Measurements from ENCODE around the gene SLC34A2. TPM values are rescaled to one million over a fixed set of nuclear protein-coding genes. Genes with fewer than 3 reads are reported as not detected.

SLC34A2 gene
- total and polyA plus RNA-seq, 2 experiments from 2014 or later: 0.73 to 0.80 TPM

DNA sequence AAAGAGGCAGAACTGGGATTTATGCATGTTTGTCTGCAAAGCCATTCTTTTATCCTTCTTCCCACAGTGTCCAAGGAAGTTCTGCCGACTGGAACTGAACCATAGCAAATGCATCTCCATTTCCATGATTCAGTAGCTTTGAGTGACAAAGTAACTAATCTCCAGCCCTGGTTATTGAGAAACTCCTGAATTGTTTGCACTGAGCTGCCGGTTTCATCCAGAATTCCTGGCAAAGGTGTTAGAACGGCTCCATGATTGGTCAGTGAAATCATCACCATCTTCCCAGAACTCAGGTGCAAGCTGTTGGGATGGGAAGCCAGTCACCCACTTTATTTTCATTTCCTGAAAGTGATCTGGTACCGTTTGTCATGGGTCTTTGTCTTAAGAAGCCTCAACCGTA lies 47.0 kb upstream of the SLC34A2 start (continued):
- TF ChIP-seq, protein P1, sequence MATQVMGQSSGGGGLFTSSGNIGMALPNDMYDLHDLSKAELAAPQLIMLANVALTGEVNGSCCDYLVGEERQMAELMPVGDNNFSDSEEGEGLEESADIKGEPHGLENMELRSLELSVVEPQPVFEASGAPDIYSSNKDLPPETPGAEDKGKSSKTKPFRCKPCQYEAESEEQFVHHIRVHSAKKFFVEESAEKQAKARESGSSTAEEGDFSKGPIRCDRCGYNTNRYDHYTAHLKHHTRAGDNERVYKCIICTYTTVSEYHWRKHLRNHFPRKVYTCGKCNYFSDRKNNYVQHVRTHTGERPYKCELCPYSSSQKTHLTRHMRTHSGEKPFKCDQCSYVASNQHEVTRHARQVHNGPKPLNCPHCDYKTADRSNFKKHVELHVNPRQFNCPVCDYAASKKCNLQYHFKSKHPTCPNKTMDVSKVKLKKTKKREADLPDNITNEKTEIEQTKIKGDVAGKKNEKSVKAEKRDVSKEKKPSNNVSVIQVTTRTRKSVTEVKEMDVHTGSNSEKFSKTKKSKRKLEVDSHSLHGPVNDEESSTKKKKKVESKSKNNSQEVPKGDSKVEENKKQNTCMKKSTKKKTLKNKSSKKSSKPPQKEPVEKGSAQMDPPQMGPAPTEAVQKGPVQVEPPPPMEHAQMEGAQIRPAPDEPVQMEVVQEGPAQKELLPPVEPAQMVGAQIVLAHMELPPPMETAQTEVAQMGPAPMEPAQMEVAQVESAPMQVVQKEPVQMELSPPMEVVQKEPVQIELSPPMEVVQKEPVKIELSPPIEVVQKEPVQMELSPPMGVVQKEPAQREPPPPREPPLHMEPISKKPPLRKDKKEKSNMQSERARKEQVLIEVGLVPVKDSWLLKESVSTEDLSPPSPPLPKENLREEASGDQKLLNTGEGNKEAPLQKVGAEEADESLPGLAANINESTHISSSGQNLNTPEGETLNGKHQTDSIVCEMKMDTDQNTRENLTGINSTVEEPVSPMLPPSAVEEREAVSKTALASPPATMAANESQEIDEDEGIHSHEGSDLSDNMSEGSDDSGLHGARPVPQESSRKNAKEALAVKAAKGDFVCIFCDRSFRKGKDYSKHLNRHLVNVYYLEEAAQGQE (IDR thresholded peaks at IDR 0.05; ENCODE audit: unreplicated experiment): no peak
- TF ChIP-seq ZNF331 (CRISPR knock-in tag; IDR thresholded peaks at IDR 0.05; ENCODE audit: low read depth) (no peak), POLR2AphosphoS5 (IDR thresholded peaks at IDR 0.05; ENCODE audit: low read depth) (no peak), EZH2 (IDR thresholded peaks at IDR 0.05; ENCODE audit: low read depth, unreplicated experiment) (no peak), CREB1 (CRISPR knock-in tag; IDR thresholded peaks at IDR 0.05; ENCODE audit: low read depth) (no peak)

DNA sequence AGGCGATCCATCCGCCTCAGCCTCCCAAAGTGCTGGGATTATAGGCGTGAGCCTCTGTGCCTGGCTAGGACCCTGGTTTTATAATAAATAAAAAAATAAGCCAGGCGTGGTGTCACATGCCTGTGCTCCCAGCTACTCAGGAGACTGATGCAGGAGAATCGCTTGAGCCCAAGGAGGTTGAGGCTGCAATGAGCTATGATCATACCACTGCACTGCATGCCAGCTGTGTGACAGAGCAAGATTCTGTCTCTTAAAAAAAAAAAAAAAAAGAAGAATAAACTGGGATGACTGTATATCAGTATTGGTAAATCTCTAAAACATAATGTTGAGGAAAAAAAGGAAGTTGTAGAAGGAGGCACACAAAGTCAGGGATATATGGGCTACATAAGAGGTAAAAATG lies 45.7 kb upstream of the SLC34A2 start:
- Histone ChIP-seq H3K4me3 (no peak overlapping the region), H3K27me3 (ENCODE audit: insufficient read depth) (no peaks in the 10 kb centered on the region), H3K4me2 (no peak overlapping the region), H3K36me3 (ENCODE audit: insufficient read depth) (no peaks in the 10 kb centered on the region), H3F3A (replicated peaks; ENCODE audit: low read depth) (no peaks in the 10 kb centered on the region), H4K20me1 (replicated peaks; ENCODE audit: insufficient read depth) (no peaks in the 10 kb centered on the region), H2AFZ (no peak overlapping the region), H3K27ac (ENCODE audit: low read depth) (no peak overlapping the region), H3K4me1 (ENCODE audit: insufficient read depth) (no peaks in the 10 kb centered on the region), H3K9me2 (ENCODE audit: insufficient read depth) (no peaks in the 10 kb centered on the region), H3K79me2 (replicated peaks; ENCODE audit: insufficient read depth) (no peaks in the 10 kb centered on the region)
- H3K9me3 Mint-ChIP-seq: no peaks in the 10 kb centered on the region; the same call in 2 of the 3 replicates
- H3K4me1 Mint-ChIP-seq: no peaks in the 10 kb centered on the region
- no peak for DNase-seq (ENCODE audit: low spot score)
- no peak for ATAC-seq
- no peaks in the 10 kb centered on the region; the same call in 2 of the 3 replicates for H3K36me3 Mint-ChIP-seq (ENCODE audit: low read depth)
- H3K27me3 Mint-ChIP-seq (ENCODE audit: insufficient read depth, low read depth, poor library complexity): no peaks in the 10 kb centered on the region
- H3K4me3 Mint-ChIP-seq: no peak overlapping the region
- H3K27ac Mint-ChIP-seq: no peak overlapping the region
- TF ChIP-seq CREB1 (CRISPR knock-in tag; IDR thresholded peaks at IDR 0.05; ENCODE audit: low read depth) (no peak), EZH2phosphoT487 (IDR thresholded peaks at IDR 0.05; ENCODE audit: unreplicated experiment) (no peak), STAT1 (IDR thresholded peaks at IDR 0.05; ENCODE audit: unreplicated experiment) (no peak), EZH2 (IDR thresholded peaks at IDR 0.05; ENCODE audit: low read depth, unreplicated experiment) (no peak), ZNF331 (CRISPR knock-in tag; IDR thresholded peaks at IDR 0.05; ENCODE audit: low read depth) (no peak), JUNB (IDR thresholded peaks at IDR 0.05; ENCODE audit: unreplicated experiment) (no peak)
- TF ChIP-seq, protein P1 (IDR thresholded peaks at IDR 0.05; ENCODE audit: unreplicated experiment): no peak
- TF ChIP-seq, protein P2, sequence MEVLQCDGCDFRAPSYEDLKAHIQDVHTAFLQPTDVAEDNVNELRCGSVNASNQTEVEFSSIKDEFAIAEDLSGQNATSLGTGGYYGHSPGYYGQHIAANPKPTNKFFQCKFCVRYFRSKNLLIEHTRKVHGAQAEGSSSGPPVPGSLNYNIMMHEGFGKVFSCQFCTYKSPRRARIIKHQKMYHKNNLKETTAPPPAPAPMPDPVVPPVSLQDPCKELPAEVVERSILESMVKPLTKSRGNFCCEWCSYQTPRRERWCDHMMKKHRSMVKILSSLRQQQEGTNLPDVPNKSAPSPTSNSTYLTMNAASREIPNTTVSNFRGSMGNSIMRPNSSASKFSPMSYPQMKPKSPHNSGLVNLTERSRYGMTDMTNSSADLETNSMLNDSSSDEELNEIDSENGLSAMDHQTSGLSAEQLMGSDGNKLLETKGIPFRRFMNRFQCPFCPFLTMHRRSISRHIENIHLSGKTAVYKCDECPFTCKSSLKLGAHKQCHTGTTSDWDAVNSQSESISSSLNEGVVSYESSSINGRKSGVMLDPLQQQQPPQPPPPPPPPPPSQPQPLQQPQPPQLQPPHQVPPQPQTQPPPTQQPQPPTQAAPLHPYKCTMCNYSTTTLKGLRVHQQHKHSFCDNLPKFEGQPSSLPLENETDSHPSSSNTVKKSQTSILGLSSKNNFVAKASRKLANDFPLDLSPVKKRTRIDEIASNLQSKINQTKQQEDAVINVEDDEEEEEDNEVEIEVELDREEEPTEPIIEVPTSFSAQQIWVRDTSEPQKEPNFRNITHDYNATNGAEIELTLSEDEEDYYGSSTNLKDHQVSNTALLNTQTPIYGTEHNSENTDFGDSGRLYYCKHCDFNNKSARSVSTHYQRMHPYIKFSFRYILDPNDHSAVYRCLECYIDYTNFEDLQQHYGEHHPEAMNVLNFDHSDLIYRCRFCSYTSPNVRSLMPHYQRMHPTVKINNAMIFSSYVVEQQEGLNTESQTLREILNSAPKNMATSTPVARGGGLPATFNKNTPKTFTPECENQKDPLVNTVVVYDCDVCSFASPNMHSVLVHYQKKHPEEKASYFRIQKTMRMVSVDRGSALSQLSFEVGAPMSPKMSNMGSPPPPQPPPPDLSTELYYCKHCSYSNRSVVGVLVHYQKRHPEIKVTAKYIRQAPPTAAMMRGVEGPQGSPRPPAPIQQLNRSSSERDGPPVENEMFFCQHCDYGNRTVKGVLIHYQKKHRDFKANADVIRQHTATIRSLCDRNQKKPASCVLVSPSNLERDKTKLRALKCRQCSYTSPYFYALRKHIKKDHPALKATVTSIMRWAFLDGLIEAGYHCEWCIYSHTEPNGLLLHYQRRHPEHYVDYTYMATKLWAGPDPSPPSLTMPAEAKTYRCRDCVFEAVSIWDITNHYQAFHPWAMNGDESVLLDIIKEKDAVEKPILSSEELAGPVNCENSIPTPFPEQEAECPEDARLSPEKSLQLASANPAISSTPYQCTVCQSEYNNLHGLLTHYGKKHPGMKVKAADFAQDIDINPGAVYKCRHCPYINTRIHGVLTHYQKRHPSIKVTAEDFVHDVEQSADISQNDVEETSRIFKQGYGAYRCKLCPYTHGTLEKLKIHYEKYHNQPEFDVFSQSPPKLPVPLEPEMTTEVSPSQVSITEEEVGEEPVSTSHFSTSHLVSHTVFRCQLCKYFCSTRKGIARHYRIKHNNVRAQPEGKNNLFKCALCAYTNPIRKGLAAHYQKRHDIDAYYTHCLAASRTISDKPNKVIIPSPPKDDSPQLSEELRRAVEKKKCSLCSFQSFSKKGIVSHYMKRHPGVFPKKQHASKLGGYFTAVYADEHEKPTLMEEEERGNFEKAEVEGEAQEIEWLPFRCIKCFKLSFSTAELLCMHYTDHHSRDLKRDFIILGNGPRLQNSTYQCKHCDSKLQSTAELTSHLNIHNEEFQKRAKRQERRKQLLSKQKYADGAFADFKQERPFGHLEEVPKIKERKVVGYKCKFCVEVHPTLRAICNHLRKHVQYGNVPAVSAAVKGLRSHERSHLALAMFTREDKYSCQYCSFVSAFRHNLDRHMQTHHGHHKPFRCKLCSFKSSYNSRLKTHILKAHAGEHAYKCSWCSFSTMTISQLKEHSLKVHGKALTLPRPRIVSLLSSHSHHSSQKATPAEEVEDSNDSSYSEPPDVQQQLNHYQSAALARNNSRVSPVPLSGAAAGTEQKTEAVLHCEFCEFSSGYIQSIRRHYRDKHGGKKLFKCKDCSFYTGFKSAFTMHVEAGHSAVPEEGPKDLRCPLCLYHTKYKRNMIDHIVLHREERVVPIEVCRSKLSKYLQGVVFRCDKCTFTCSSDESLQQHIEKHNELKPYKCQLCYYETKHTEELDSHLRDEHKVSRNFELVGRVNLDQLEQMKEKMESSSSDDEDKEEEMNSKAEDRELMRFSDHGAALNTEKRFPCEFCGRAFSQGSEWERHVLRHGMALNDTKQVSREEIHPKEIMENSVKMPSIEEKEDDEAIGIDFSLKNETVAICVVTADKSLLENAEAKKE (CRISPR knock-in tag; IDR thresholded peaks at IDR 0.05): no peak

All from GM23338 (cell line).